GM12878 (cell line): Measurements from ENCODE around the gene ANKMY1. TPM values are rescaled to one million over a fixed set of nuclear protein-coding genes. Genes with fewer than 3 reads are reported as not detected.

Experiments used
- ATAC-seq: fragments of 200-7000 bp; cut with Tn5 transposase; 3 replicates; pipeline ENCODE4 v1.9.1; 2020; ENCODE audit warnings: mild to moderate bottlenecking, moderate library complexity
- BruUV-seq: library from RNA; stranded (reverse); fragments of 400-500 nt; replicated peaks from 2 replicates; lab custom pipeline; 2021; lab: Mats Ljungman, UMichigan
- CTCF ChIA-PET: fragments of 300-600 bp; sonication (Branson Sonifier 250); formaldehyde crosslinking; extraction: SDS; loops from one replicate; lab custom pipeline; 2021; ENCODE audit warnings: inconsistent platforms; lab: Yijun Ruan, JAX
- POLR2A ChIA-PET: fragments of 350-600 bp; formaldehyde crosslinking; extraction: SDS; loops from one replicate; lab custom pipeline; 2021; ENCODE audit warnings: inconsistent platforms; lab: Charles Lee
- RAD21 ChIA-PET: fragments of 300-600 bp; sonication (Branson Sonifier 250); formaldehyde crosslinking; loops from one replicate; lab custom pipeline; 2023; ENCODE audit warnings: antibody characterized with exemption; ENCODE audit not compliant: unreplicated experiment; lab: Charles Lee
- SMC1A ChIA-PET: fragments of 300-600 bp; sonication (Branson Sonifier 250); formaldehyde crosslinking; loops from one replicate; lab custom pipeline; 2023; ENCODE audit not compliant: unreplicated experiment, uncharacterized antibody; lab: Charles Lee
- DNase-seq: peaks from one replicate; pipeline ENCODE4 v3.0.0-alpha.2; 2011; ENCODE audit warnings: low read depth, low spot score
- FAIRE-seq: peaks from 3 replicates; lab custom pipeline; 2011; peaks lifted over from hg19 to GRCh38; lab: Jason Lieb, UNC
- H2AFZ ChIP-seq: 2 replicates; pipeline ENCODE4 v1.6.0; 2011; ENCODE audit warnings: low read depth, low read length, control low read depth; ENCODE audit not compliant: control insufficient read depth
- H3K27ac ChIP-seq: 2 replicates; pipeline ENCODE4 v1.5.1; 2011; ENCODE audit warnings: control low read depth; ENCODE audit not compliant: control insufficient read depth, insufficient read depth
- H3K27me3 ChIP-seq, 2 experiments: replicated peaks in 1 of 2; 2 replicates each; pipeline versions ENCODE4 v1.6.0 to v1.6.1; 2011; ENCODE audit warnings: low read length in 1 of 2; ENCODE audit not compliant: control insufficient read depth in 2 of 2, insufficient read depth in 2 of 2
- H3K36me3 ChIP-seq, 2 experiments: 2 replicates each; pipeline ENCODE4 v1.5.1; 2011; ENCODE audit warnings: low read length in 1 of 2; ENCODE audit not compliant: control insufficient read depth in 2 of 2, insufficient read depth in 2 of 2
- H3K4me1 ChIP-seq: 2 replicates; pipeline ENCODE4 v1.6.1; 2011; ENCODE audit warnings: mild to moderate bottlenecking, low read length, moderate library complexity, mixed read lengths; ENCODE audit not compliant: control insufficient read depth, insufficient read depth
- H3K4me2 ChIP-seq: 2 replicates; pipeline ENCODE4 v1.6.0; 2011; ENCODE audit warnings: control low read depth; ENCODE audit not compliant: control insufficient read depth, insufficient read depth
- H3K4me3 ChIP-seq: fragments of 200-600 bp; sonication (generic); 2 replicates; pipeline ENCODE4 v1.5.1; 2016
- H3K79me2 ChIP-seq: 2 replicates; pipeline ENCODE4 v1.6.0; 2011; ENCODE audit warnings: low read length; ENCODE audit not compliant: control insufficient read depth, insufficient read depth
- H3K9ac ChIP-seq: 2 replicates; pipeline ENCODE4 v1.8.0; 2011; ENCODE audit warnings: low read length, control low read depth, mixed read lengths; ENCODE audit not compliant: control insufficient read depth, insufficient read depth
- H3K9me3 ChIP-seq: replicated peaks from 3 replicates; pipeline ENCODE4 v1.5.1; 2011; ENCODE audit warnings: mild to moderate bottlenecking, low read length; ENCODE audit not compliant: control insufficient read depth, insufficient read depth
- H4K20me1 ChIP-seq: 2 replicates; pipeline ENCODE4 v1.6.0; 2011; ENCODE audit not compliant: control insufficient read depth, insufficient read depth
- BHLHE40 ChIP-seq, 2 experiments: fragments of 450-650 bp in 1 of 2; IDR thresholded peaks; 2 replicates each; pipeline ENCODE4 v1.6.1; 2011 to 2017; ENCODE audit warnings: low read depth in 2 of 2, borderline replicate concordance in 1 of 2, improper control_type of control experiment in 1 of 2, low read length in 1 of 2, mild to moderate bottlenecking in 1 of 2
- ESRRA ChIP-seq: IDR thresholded peaks from 2 replicates; pipeline ENCODE4 v1.6.1; 2012; ENCODE audit warnings: mild to moderate bottlenecking, low read length, improper control_type of control experiment
- IKZF2 ChIP-seq, 2 experiments: fragments of 450-650 bp; IDR thresholded peaks; 2 replicates each; pipeline ENCODE4 v1.6.1; 2017; ENCODE audit warnings: mild to moderate bottlenecking in 2 of 2, moderate library complexity in 2 of 2
- MTA2 ChIP-seq: fragments of 450-650 bp; IDR thresholded peaks from 2 replicates; pipeline ENCODE4 v1.6.1; 2016; ENCODE audit warnings: low read depth, mild to moderate bottlenecking, moderate library complexity
- MXI1 ChIP-seq: fragments of 150-350 bp; IDR thresholded peaks from 2 replicates; pipeline ENCODE4 v1.6.1; 2011; ENCODE audit warnings: low read depth, mild to moderate bottlenecking, inconsistent platforms, low read length, improper control_type of control experiment
- POLR2AphosphoS2 ChIP-seq: IDR thresholded peaks from 2 replicates; pipeline ENCODE4 v1.6.1; 2011; ENCODE audit warnings: low read depth, mild to moderate bottlenecking, low read length, improper control_type of control experiment, moderate library complexity
- SIN3A ChIP-seq: IDR thresholded peaks from 2 replicates; pipeline ENCODE4 v1.6.1; 2012; ENCODE audit warnings: low read depth, low read length, improper control_type of control experiment
- STAT1 ChIP-seq: fragments of 450-650 bp; conservative IDR thresholded peaks from 2 replicates; pipeline ENCODE4 v1.6.1; 2014; ENCODE audit warnings: antibody characterized with exemption, mild to moderate bottlenecking
- ZZZ3 ChIP-seq: IDR thresholded peaks from 2 replicates; pipeline ENCODE4 v1.6.1; 2011; ENCODE audit warnings: low read depth; ENCODE audit not compliant: control insufficient read depth, insufficient read length
- WGBS: methylation state at CpG from one replicate; pipeline ENCODE4 v1.1.6; 2016; ENCODE audit warnings: low lambda C conversion rate; ENCODE audit not compliant: insufficient replicate concordance, insufficient coverage; ENCODE audit errors: missing lambda C conversion rate; 5-methylcytosine and 5-hydroxymethylcytosine counted together
- in situ Hi-C: fragments of 300-500 bp; cut with MboI; formaldehyde crosslinking; loops from 9 replicates; pipeline ENCODE4 v1.14.3; 2018; ENCODE audit warnings: mixed read lengths
- intact Hi-C: fragments of 100-400 bp; cut with micrococcal nuclease; formaldehyde crosslinking; loops from one replicate; pipeline ENCODE4 v1.14.2; 2022; ENCODE audit not compliant: unreplicated experiment
- polyA plus RNA-seq, 11 experiments: library from polyadenylated mRNA; depleted of rRNA in 4 of 11; unstranded in 6 of 11; stranded (reverse) in 5 of 11; fragments of >200 nt; fragmentation: Nextera tagmentation in 4 of 11; fragmentation: Illumina TruSeq in 1 of 11; extraction: Ambion mirVana in 4 of 11; extraction: Trizol in 1 of 11; gene quantifications; 1 replicate in 1 of 11; 2 replicates in 10 of 11; pipeline versions ENCODE4 v1.2.1 to v1.2.3, GENCODE V29; 2011 to 2016; ENCODE audit warnings: inconsistent platforms in 2 of 11, missing spikeins in 2 of 11, low read depth in 1 of 11
- total RNA-seq, 4 experiments: library from RNA; depleted of rRNA in 3 of 4; stranded (reverse); fragments of >200 nt in 3 of 4; fragmentation: Illumina TruSeq in 1 of 4; extraction: Trizol in 1 of 4; gene quantifications; 2 replicates each; pipeline versions ENCODE4 v1.2.1 to v1.2.3, GENCODE V29; 2013 to 2021
- TF ChIP-seq, protein P1 (sequence below): IDR thresholded peaks from 2 replicates; pipeline ENCODE4 v1.6.1; 2011; ENCODE audit warnings: low read depth, low read length, improper control_type of control experiment, borderline replicate concordance
- TF ChIP-seq, protein P2 (sequence below): IDR thresholded peaks from 2 replicates; pipeline ENCODE4 v1.6.1; 2012; ENCODE audit warnings: low read depth, low read length, improper control_type of control experiment

Gene ANKMY1
- total and polyA plus RNA-seq, 10 of the 15 experiments (the other 5 are each of a cell fraction or from before 2014, with no cell fraction given): 1.1 to 15.3 (median 11.1) TPM

- TF ChIP-seq BHLHE40 (IDR thresholded peaks at IDR 0.05; ENCODE audit: borderline replicate concordance in 1 of 2, low read depth in 2 of 2, low read length in 1 of 2) (no peak), ESRRA (no peak), MXI1 (no peak), SIN3A (no peak), ZZZ3 (no peak), MTA2 (no peak)
- TF ChIP-seq, protein P1, sequence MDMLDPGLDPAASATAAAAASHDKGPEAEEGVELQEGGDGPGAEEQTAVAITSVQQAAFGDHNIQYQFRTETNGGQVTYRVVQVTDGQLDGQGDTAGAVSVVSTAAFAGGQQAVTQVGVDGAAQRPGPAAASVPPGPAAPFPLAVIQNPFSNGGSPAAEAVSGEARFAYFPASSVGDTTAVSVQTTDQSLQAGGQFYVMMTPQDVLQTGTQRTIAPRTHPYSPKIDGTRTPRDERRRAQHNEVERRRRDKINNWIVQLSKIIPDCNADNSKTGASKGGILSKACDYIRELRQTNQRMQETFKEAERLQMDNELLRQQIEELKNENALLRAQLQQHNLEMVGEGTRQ: no peak
These were observed 114.7 kb downstream of the ANKMY1 start (continued) for GRCh38 chr2:240442891-240443715.

DNA sequence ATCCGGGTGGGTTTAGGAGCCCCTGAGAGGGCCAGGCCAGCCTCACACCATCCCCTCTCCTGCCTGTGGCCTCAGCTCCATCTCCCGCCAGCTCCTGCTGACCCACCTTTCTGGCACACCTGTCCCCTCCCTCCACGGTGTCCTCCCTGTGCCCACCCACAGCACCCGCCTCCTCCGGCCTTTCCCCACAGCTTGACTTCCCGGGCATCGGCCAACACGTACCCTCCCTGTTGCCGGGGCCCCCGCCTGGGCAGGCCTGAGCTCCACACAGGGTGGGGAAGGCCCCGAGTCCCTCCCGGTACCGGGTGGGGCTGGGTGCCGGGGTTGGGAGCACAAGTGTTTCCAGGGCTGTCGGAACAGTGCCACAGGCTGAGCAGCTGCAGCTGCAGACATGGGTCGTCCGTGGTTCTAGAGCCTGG is 115.8 kb downstream of the ANKMY1 start:
- H3K4me1 ChIP-seq: no peaks in the 10 kb centered on the region
- ChIA-PET SMC1A (no interaction called here), RAD21 (no interaction called here), POLR2A (no interaction called here), CTCF (no interaction called here)
- no peak for ATAC-seq
- no peaks in the 10 kb centered on the region for H3K36me3 ChIP-seq
- BruUV-seq: no TSS peak
- H3K4me3 ChIP-seq: no peak overlapping the region
- no peaks in the 10 kb centered on the region for H3K9me3 ChIP-seq
- peaks cover 5 to 7% of the 10 kb centered on the region in 2 experiments for H3K27me3 ChIP-seq
- no peak overlapping the region for H3K4me2 ChIP-seq
- intact Hi-C loops: no loop called here
- no peak for FAIRE-seq
- in situ Hi-C loops: loop anchor here (10.0 kb wide), 1 partner anchor 377 kb away; no protein-coding TSS in a partner anchor
- no peak overlapping the region for H3K27ac ChIP-seq
- H3K79me2 ChIP-seq: no peaks in the 10 kb centered on the region
- no peak for DNase-seq
- H2AFZ ChIP-seq: no peak overlapping the region
- WGBS: 38% methylated on average over 14 of the region's 17 CpGs
- no peak overlapping the region for H3K9ac ChIP-seq
- H4K20me1 ChIP-seq: 0 out of 2 replicates have a peak, but pooled peaks cover 2% of the 10 kb centered on the region
- TF ChIP-seq STAT1: no peak
- TF ChIP-seq POLR2AphosphoS2: no peak
- no peak for TF ChIP-seq IKZF2 (IDR thresholded peaks at IDR 0.05)
- TF ChIP-seq, protein P2, sequence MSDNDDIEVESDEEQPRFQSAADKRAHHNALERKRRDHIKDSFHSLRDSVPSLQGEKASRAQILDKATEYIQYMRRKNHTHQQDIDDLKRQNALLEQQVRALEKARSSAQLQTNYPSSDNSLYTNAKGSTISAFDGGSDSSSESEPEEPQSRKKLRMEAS: no peak
